ENCODE results near the gene ANKS1B.
"Not testable (repeated sequence)": the region's sequence is repeated elsewhere in the genome, so short reads cannot be mapped to it uniquely, and the experiment has no call there.

The ANKS1B gene

DNA sequence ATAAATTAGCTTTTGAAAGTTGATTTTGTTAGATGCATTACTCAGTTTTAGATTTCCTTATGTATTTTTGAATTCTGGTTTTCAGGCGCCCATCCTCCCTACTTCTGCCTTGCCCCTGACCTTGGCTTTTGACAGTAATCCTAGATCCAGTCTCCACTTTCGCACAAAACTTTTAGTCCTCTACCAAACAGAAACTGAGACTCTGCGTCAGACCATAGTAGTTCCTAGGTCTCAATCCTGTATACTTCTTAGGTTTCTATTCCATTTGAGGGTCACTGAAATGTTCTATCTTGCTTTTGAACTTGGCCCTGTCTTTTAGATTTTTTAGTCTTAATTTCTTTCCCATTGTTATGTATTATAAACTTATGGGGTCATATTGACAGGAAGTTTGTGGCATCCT lies 645.1 kb downstream of the ANKS1B start:
- DNase-seq = no peak

DNA sequence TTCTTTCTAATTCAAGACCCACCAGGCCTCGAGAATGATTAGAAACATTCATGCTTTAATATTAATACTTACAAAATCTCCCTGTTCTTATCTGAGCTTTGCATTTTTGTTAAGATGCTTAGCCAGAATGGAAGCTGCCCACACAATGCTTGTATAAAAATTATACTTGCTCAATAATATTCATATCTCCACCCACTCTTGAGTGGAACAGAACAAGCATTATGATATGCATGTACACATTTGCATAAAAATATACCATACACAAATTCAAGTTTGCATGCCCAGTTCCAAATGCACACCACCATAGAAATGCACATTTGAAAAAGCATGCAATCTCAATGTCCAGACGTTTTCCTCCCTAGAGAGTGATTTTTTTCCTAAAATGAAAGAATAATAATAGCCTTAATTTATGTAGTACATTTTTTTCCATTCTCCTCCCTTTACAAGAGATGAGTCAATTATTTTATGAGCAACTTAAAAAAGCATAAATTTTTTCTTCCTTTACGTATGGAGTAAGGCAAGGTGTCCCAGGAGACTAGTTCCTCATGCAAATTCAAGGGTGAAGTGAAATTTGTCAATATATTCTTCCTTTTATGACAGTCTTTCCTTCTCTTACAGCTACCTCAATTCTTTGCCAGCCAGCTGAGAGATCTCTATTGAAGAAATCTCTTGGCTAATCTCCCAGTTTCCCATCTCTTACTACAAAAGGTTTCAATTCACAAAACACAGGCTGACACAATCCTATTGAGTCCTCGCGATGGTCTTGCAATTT lies 650.3 kb downstream of the ANKS1B start:
- DNase-seq = no peak

DNA sequence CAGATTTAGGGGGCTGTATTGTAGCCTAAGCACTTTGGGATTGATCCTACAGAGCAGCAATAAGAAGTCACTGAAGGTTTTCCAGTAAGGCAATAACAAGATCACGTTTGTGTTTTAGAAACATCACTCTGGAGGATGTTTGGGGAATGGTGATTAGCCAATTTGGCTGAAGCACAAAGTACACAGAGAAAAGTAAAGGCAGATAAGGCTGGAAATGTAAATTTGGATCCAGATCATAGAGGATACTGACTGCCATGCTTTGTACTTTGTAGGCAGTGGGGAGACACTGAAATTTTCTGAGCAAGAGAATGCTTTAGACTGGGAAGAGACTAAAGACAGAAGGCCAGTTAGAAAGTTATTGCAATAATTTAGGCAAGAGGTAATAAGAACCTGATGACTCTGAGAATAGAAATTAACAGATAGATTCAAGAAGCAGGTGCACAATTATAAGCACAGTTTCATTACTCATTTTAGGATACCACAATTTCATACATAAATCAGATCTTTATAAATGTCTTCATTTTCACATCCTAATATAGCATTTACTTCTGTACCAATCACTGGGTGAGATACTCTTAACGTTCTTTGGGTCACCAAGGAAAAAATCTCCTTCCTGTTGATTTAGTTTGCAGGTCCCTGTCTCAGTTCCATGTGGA lies 651.7 kb downstream of the ANKS1B start:
- DNase-seq = no peak

DNA sequence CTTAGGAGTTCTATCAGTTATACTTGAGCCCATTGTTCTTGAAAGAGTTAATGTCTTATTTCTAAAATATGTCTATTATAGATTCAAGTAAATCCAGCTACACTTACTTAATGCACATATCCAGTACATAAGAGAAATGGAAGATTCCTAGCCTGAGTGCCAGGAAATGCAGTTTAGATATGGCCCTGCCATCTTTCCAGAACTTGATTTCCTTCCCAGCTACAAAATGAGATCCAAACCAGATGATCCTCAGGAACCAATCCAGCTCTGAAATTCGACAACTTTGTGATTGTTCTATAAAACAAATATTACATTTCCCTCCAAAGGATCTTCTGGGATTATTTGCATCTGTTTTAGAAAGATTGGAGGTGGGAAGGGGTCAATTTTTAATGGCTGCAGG lies 654.5 kb downstream of the ANKS1B start:
- no peak for DNase-seq

DNA sequence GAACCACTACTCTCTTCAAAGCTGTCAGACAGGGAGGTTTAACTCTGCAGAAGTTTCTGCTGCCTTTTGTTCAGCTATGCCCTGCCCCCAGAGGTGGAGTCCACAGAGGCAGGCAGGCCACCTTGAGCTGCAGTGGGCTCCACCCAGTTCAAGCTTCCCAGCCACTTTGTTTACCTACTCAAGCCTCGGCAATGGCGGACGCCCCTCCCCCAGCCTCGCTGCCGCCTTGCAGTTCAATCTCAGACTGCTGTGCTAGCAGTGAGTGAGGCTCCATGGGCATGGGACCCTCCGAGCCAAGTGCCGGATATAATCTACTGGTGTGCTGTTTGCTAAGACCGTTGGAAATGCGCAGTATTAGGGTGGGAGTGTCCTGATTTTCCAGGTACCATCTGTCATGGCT lies 663.5 kb downstream of the ANKS1B start:
- not testable (repeated sequence) for DNase-seq

DNA sequence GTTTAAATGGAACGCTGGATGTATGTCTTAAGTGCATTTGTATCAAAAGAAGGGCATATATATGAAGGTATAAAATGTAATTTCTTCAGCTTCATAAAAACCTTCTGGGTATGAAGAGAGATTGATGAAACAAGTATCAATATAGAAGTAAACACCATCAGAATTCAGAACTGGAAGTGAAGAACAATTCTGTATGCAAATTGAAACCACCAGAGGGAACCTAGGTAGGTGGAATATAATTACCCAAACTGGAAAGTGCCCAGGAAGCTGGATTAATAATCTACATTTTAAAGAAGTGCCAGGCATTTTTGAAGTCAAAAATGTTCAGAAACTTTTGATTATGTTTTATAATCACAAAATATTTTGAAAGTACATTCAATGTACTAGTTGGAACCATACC lies 673.4 kb downstream of the ANKS1B start:
- no peak for DNase-seq

DNA sequence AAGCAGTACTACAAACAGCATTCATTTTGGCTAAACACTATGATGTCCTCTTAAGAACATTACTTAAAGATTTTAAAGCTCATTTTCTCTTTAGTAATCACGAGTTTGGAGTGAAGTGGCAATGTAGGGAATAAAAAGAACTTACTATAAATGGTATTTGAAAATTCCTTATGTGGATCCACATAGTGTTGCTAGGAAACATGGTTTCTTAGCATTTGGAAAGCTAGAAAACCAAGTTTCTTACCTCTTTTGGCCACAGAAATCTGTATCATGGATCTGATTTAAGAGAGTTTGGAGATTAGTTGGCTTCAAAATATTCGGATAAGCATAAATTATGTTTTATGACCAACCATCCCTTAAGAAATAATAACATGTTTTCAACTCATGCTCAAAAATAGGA lies 674.9 kb downstream of the ANKS1B start:
- DNase-seq = no peak

DNA sequence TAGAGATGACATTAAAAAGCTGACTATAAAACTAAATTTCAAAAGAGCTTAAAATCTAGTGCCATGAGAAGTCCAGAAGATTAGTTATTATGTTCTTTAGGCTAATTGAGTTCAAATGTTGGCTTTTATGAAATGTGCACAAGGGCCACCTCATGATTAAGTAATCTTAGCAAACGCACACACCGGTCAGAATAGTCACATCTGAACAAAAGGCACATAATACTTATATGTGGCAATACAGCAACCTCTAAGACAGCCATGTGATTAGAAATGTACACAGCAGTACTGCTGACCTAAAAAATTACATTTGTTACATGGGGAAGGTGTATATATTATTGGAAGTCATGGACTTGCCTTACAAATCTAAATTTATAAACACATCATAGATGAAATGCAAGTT lies 681.9 kb downstream of the ANKS1B start:
- DNase-seq = no peak

DNA sequence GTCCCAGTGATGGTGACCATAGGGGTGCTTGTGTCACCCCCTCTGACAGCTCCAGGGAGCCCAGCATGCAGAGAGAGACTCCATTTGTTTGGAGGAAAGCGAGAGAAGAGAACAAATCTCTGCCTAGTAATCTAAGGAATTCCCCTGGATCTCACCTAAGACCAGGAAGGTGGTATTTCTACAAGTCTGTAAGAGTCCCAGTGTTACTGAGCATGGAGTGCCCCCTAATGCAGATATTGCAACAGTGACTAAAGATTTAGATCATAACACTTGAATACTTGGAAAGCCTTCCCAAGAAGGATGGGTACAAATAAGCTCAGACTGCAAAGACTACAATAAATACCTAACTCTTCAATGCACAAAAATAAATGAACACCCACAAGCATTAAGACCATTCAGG lies 697.6 kb downstream of the ANKS1B start:
- DNase-seq = no peak

DNA sequence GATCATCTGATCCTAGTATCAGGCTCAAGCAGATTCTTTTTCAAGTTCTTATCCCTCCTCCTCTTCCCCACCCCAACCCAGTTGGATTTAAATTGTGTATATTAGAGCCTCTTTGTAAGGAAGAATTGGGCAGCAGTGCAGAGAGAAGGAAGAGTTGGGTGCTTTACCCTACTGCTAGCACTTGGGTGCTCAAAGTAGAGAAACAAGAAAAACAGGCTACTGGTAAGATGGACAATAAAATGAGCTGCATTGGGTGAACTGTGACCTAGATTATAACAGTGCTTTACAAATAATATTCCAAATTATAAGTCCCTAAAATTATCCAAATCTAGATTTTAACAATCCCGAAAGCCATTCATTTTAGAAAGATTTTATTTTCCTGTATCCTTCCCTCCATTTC lies 700.6 kb downstream of the ANKS1B start:
- no peak for DNase-seq

DNA sequence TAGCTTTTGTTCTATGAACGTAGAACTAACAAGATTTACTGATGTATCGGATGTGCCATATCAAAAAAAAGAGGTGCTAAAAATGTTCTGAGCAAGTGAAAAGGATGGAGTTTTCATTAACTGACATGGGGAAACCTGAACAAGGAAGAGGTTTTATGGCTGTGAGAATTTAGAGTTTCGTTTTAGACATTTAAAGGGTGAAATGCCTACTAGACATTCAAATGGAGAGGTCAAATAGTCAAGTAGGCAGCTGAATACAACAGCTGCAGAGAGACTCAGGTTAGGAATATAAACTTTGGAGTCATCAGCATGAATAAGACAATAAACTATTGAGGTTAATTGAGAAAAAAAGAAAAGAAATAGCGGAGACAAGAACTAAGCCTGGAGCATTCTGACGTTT lies 702.1 kb downstream of the ANKS1B start:
- no peak for DNase-seq

DNA sequence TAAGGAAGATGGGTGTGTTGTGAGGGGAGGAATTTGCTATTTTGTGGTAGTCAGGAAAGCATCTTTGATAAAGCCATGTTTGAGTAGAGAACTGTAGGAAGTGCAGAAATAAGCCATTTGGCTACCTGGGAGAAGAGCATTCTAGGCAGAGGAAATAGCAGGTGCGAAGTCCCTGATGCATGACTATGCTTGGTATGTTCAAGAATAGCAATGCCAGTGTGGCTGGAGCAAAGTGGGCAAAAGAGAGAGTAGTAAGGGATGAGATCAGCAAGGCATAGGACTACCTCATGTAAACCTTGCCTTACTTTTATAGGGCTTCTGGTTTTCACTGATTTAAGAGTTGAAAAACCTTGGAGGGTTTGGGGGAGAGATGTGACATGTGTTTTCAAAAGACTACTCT lies 702.6 kb downstream of the ANKS1B start:
- no peak for DNase-seq

DNA sequence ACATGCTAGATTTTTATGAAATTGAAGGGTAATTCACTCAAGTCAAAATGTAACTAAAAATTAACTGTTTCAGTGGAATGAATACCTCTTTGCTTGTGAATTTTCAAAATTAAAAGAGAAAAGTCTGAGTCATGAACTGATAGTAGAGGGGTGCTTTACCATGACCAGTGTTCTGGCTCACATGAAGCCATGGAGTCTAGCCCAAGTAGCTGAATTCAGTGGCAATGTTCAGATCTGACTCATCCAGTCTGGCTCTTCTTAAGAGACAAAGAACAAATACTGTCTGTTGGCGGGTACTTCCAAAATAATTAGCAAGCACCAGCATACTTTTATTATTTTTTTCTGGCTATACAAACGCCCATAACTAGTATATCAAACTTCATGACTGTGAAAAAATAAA lies 703.5 kb downstream of the ANKS1B start:
- no peak for DNase-seq

DNA sequence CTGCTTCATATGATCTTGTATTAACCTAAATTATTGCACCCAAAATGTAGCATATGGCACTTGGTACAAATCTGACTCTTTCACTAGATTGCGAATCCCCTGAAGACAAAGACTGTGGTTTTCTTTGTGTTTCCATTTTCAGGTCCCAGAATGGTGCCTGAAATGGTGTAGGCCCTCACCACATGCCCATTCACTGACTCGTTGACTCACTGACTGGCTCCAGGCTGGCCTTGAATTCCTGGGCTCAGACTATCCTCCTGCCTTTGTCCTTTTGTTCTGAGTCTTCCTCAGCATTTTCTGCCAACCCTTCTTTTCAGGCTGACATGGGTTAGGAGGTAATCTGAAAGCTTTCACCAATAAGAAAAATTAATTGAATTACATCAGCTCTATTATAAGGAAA lies 705.8 kb downstream of the ANKS1B start:
- no peak for DNase-seq

DNA sequence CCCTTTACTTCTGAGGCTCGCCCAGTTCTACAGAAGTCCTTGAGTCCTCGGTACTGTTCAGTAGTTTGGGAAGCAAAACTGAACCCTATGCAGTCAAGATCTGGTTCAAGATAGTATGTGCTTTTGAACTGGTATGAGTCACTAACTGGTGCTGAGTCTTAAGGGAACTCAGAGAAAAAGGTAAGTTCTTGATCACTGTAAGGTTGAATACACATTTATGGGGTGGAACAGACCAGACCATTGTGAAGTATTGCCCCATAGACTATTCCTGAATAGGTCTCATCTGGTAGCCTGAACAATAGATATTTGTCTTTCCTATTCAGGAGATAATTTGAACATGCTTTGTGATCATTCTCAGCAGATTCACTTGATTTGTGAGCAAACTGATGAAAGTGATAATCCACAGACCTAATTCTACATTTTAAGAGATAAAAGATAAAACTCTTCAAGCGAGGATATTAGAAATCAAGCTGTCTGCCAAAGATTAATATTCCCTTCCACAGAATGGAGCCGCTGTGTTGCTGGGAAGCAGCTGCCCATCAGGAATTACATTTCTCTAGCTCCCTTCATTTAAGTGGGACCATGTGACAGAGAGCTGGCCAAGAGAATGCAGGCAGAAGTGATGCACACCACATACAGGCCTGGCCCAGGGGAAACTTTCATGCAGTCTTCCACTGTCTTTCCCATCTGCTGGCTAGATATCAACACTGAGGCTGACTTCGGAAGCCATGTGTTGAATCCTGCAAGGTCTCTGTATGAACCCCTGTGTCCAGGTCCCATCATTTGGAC lies 707.0 kb downstream of the ANKS1B start:
- no peak for DNase-seq

DNA sequence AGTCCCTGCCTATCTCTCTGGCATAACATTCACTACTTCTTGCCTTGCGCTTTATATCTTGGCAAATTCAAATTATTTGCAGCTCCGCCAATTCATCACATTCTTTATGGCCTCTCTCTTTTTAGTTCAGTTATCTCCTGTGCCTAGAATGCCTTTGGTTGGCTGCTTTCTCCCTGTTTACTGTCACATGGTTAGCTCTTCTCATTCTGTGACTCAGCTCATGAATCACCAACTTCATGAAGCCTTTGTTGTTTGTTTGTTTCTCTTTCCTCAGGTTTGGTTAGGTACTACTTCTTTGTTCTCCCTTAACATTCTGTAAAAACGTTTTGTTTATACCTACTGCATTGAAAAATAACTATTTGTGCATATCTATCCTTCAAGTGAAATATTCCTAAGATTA lies 713.7 kb downstream of the ANKS1B start:
- no peak for DNase-seq

DNA sequence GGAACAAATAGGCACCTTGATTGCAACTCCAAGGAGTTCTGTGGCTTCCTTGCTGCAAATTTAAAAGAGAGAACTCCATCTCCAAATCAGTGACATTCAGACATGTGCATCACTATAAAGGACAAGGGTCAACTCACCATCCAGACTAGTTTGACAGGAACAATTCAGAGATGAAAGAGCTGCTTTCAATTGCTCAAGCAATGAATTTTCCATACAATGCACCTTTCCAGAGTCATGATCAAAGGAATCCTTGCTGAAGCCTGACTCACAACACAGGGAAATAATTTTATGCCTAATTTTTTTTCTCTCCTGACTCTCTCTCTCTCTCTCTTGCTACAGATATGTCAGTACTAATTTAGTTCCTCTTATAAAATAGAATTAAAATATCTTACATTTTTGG lies 717.7 kb downstream of the ANKS1B start:
- DNase-seq = no peak

DNA sequence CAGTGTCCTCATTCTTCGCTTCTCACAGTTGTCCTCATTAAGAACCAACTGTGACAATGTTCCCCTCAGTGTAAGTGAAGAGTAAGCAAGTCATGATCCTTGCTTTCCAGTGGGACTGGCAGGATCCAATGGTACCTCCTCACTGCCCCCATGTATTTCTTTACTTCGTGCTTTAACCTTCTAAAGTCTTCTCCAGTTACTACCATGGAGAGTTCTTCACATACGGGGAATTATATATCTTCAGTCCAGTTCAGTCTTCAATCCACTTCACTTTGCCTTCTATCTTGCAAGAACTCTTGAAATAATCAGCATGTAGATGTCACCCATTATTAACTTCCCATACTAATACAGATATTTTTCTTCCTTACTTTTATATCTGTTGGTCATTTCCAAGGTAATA lies 719.1 kb downstream of the ANKS1B start:
- no peak for DNase-seq

DNA sequence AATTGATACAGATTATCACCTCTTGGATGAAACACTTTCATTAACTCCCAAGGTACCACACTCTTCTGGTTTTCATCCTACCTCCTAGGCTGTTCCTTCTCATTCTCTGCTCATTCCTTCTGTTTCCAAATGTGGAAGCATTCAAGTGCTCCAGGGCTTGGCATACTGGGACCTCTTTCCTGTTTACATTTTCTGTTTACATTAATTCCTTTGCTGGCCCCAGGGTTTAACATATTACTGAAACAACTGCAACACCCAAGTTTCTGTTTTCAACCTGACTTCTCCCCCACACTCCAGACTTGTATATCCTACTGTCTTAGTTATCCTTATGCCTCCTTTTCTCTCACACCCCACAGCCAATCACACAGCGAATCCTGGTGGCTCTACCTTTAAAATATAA lies 723.5 kb downstream of the ANKS1B start:
- DNase-seq = no peak

DNA sequence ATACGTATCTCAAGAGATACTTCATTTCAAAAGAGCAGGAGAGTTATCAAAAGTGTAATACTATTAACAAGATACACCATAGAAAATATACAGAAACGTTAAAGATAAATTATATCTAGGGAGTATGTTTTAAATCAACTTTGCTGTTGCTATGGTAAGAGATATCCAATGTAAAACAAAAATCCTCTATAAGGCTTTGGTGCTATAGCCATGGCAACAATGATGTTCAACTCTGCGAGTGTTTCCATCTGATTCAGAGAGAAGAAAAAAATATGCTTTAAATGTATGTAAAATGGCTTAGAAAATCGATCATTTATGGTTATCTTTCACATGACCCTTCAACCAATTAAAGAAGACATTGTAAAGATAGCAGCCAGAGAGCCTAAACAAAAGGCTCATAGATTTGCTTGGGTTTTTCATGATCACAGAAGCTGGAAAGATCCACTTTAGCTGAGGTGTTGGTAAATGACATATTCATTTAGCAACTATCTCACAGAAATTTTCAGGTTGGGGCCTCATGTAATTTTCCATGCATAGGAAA lies 724.2 kb downstream of the ANKS1B start:
- DNase-seq = no peak

DNA sequence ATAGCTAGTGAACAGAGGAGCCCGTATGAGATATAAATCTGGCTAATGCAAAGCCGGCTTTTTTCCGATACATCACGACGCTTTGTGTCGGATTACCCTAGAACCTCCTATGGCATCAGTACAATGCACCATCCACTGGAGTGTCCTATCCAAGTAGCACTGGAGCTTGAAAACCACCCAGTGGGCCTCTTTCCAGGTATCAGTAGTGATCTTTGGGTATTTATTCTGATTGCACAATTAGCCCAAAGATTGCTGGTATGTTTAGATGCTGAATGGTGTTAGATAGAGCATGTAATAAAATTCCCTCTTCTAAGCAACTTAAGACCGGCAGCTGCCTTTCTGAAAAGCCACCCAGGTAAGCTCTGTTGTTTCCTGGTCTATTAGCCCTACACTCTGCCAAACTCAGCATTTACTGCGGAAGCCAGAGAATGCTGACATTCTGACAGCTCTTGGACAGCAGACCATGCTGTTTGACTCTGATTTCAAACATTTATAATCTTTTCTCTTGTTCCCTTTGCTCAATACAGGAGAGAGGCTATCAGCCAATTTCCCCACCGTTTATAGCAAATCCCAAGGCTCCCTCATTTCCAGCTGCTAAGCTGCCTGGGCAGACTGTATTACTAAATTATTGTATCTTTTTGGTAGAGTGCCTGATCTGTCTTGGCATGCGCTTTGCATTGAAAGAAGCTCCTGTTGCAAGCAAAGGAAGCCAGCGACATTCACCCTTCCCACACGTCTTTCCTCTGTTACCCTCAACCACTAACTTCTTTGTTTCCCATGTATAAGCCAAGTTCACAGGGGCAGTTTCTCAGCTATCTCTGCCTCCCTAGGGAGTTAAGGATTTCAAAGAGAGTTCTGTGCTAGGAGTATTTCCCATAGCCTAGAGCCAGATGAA lies 725.4 kb downstream of the ANKS1B start:
- no peak for DNase-seq

DNA sequence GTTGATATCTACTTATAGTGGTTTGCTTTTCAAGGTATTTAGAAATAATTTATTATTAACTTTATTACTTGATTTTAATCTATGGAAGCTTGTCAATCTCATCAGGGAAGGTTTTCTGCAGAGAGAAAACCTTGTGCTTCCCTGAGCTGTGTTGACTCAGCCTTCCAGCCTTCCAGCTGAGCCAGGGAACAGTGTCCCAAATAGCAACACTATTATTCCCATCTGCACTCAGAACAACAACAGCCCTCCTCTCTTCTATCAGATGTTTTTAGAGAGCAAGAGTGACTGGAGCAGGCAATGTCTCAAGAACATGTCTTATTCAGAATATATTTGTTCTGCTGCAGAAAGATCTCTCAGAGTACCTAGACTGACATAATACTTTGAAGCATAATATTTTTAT lies 727.1 kb downstream of the ANKS1B start:
- DNase-seq = no peak

DNA sequence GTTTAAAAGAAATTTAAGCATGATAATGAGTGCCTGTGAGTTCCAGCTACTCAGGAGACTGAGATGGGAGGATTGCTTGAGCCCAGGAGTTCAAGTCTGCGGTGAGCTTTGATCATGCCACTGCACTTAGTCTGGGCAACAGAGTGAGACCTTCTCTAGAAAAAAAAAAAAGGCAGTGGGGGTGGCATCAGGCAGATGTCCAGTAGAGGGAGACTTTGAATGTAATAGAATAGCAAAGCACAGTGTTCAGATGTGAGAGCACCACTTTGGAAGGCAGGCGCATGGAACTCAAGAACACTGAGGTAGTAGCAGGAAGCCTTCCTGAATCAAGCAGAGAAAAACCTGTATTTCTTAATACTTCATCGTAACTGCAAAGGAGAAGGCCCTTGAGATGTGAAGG lies 731.7 kb downstream of the ANKS1B start:
- DNase-seq = no peak
